ENCODE measurements around the gene CHD3. TPM values are rescaled to one million over a fixed set of nuclear protein-coding genes. Genes with fewer than 3 reads are reported as not detected.

CHD3 gene
- total and polyA plus RNA-seq, 10 of the 15 experiments (the other 5 are each of a cell fraction or from before 2014, with no cell fraction given): 1.4 to 86.8 (median 39.1) TPM

DNA sequence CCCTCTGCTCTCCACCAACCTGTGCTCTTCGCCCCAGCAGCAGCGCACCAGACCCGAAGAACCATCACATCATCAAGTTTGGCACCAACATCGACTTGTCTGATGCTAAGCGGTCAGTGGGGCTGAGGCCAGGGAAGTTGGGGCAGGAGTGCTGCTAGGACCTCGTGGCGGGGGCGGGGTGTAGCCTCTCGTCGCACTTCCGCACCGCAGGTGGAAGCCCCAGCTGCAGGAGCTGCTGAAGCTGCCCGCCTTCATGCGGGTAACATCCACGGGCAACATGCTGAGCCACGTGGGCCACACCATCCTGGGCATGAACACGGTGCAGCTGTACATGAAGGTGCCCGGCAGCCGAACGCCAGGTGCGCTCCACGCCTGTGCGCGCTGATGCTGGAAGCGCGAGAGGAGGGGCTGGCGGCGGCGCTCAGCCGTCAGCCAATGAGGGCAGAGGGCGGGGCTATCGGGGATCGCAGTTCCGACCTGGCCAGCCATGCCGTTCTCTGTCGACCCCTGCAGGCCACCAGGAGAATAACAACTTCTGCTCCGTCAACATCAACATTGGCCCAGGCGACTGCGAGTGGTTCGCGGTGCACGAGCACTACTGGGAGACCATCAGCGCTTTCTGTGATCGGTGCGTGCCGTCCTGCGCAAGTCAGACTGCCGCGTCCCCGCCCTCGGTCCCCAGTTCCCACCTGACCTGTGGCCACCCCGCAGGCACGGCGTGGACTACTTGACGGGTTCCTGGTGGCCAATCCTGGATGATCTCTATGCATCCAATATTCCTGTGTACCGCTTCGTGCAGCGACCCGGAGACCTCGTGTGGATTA lies 36.9 kb upstream of the CHD3 start (continued):
- TF ChIP-seq, protein P1, sequence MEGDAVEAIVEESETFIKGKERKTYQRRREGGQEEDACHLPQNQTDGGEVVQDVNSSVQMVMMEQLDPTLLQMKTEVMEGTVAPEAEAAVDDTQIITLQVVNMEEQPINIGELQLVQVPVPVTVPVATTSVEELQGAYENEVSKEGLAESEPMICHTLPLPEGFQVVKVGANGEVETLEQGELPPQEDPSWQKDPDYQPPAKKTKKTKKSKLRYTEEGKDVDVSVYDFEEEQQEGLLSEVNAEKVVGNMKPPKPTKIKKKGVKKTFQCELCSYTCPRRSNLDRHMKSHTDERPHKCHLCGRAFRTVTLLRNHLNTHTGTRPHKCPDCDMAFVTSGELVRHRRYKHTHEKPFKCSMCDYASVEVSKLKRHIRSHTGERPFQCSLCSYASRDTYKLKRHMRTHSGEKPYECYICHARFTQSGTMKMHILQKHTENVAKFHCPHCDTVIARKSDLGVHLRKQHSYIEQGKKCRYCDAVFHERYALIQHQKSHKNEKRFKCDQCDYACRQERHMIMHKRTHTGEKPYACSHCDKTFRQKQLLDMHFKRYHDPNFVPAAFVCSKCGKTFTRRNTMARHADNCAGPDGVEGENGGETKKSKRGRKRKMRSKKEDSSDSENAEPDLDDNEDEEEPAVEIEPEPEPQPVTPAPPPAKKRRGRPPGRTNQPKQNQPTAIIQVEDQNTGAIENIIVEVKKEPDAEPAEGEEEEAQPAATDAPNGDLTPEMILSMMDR (IDR thresholded peaks at IDR 0.05 in 2 of 3, conservative IDR thresholded peaks at IDR 0.05 in 1 of 3; ENCODE audit: control insufficient read depth in 2 of 3, extremely low read depth in 1 of 3, insufficient read depth in 1 of 3, low read depth in 3 of 3, low read length in 3 of 3): peak; percentile 95 to 100 (median 98); a peak in 5 of 6 replicates
- TF ChIP-seq, protein P2, sequence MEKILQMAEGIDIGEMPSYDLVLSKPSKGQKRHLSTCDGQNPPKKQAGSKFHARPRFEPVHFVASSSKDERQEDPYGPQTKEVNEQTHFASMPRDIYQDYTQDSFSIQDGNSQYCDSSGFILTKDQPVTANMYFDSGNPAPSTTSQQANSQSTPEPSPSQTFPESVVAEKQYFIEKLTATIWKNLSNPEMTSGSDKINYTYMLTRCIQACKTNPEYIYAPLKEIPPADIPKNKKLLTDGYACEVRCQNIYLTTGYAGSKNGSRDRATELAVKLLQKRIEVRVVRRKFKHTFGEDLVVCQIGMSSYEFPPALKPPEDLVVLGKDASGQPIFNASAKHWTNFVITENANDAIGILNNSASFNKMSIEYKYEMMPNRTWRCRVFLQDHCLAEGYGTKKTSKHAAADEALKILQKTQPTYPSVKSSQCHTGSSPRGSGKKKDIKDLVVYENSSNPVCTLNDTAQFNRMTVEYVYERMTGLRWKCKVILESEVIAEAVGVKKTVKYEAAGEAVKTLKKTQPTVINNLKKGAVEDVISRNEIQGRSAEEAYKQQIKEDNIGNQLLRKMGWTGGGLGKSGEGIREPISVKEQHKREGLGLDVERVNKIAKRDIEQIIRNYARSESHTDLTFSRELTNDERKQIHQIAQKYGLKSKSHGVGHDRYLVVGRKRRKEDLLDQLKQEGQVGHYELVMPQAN (conservative IDR thresholded peaks at IDR 0.05): peak; percentile 74; the same call in 1 of the 2 replicates
- TF ChIP-seq, protein P3, sequence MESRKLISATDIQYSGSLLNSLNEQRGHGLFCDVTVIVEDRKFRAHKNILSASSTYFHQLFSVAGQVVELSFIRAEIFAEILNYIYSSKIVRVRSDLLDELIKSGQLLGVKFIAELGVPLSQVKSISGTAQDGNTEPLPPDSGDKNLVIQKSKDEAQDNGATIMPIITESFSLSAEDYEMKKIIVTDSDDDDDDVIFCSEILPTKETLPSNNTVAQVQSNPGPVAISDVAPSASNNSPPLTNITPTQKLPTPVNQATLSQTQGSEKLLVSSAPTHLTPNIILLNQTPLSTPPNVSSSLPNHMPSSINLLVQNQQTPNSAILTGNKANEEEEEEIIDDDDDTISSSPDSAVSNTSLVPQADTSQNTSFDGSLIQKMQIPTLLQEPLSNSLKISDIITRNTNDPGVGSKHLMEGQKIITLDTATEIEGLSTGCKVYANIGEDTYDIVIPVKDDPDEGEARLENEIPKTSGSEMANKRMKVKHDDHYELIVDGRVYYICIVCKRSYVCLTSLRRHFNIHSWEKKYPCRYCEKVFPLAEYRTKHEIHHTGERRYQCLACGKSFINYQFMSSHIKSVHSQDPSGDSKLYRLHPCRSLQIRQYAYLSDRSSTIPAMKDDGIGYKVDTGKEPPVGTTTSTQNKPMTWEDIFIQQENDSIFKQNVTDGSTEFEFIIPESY (IDR thresholded peaks at IDR 0.05): peak; percentile 54; the same call in 1 of the 2 replicates
- TF ChIP-seq FOXK2 (IDR thresholded peaks at IDR 0.05) (peak; percentile 73), HDGF (IDR thresholded peaks at IDR 0.05) (peak; percentile 99), NFYB (IDR thresholded peaks at IDR 0.05; ENCODE audit: insufficient read depth, low read depth, low read length) (peak; percentile 96), POU2F2 (IDR thresholded peaks at IDR 0.05; ENCODE audit: borderline replicate concordance, low read depth, low read length) (peak; percentile 5; the same call in 1 of the 3 replicates), SP1 (IDR thresholded peaks at IDR 0.05; ENCODE audit: low read depth, low read length) (peak; percentile 78), PAX5 (IDR thresholded peaks at IDR 0.05; ENCODE audit: borderline replicate concordance, low read depth, low read length) (peak; percentile 41; the same call in 1 of the 2 replicates), ZNF384 (IDR thresholded peaks at IDR 0.05; ENCODE audit: borderline replicate concordance, low read depth, low read length) (no peak)
- TF ChIP-seq, protein P4, sequence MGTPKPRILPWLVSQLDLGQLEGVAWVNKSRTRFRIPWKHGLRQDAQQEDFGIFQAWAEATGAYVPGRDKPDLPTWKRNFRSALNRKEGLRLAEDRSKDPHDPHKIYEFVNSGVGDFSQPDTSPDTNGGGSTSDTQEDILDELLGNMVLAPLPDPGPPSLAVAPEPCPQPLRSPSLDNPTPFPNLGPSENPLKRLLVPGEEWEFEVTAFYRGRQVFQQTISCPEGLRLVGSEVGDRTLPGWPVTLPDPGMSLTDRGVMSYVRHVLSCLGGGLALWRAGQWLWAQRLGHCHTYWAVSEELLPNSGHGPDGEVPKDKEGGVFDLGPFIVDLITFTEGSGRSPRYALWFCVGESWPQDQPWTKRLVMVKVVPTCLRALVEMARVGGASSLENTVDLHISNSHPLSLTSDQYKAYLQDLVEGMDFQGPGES (IDR thresholded peaks at IDR 0.05): peak; percentile 56; the same call in 1 of the 2 replicates
- TF ChIP-seq, protein P5, sequence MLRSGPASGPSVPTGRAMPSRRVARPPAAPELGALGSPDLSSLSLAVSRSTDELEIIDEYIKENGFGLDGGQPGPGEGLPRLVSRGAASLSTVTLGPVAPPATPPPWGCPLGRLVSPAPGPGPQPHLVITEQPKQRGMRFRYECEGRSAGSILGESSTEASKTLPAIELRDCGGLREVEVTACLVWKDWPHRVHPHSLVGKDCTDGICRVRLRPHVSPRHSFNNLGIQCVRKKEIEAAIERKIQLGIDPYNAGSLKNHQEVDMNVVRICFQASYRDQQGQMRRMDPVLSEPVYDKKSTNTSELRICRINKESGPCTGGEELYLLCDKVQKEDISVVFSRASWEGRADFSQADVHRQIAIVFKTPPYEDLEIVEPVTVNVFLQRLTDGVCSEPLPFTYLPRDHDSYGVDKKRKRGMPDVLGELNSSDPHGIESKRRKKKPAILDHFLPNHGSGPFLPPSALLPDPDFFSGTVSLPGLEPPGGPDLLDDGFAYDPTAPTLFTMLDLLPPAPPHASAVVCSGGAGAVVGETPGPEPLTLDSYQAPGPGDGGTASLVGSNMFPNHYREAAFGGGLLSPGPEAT (IDR thresholded peaks at IDR 0.05; ENCODE audit: low read depth): no peak; the same call in 1 of the 2 replicates
- TF ChIP-seq, protein P6, sequence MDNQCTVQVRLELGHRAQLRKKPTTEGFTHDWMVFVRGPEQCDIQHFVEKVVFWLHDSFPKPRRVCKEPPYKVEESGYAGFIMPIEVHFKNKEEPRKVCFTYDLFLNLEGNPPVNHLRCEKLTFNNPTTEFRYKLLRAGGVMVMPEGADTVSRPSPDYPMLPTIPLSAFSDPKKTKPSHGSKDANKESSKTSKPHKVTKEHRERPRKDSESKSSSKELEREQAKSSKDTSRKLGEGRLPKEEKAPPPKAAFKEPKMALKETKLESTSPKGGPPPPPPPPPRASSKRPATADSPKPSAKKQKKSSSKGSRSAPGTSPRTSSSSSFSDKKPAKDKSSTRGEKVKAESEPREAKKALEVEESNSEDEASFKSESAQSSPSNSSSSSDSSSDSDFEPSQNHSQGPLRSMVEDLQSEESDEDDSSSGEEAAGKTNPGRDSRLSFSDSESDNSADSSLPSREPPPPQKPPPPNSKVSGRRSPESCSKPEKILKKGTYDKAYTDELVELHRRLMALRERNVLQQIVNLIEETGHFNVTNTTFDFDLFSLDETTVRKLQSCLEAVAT (IDR thresholded peaks at IDR 0.05): peak; percentile 77

Measured in GM12878 (cell line).